CD8-positive, alpha-beta memory T cell (primary cell): ENCODE results near the gene RTP4. TPM values are rescaled to one million over a fixed set of nuclear protein-coding genes. Genes with fewer than 3 reads are reported as not detected.

Experiments
- CTCF ChIA-PET: fragments of 350-600 bp; sonication (Branson Sonifier 250); formaldehyde crosslinking; loops from one replicate; lab custom pipeline; 2021; ENCODE audit warnings: antibody characterized with exemption; lab: Charles Lee
- POLR2A ChIA-PET: fragments of 350-600 bp; sonication (Branson Sonifier 250); formaldehyde crosslinking; loops from one replicate; lab custom pipeline; 2021; ENCODE audit warnings: antibody characterized with exemption; lab: Charles Lee
- DNase-seq, 5 donors: peaks; one replicate each; pipeline versions ENCODE4 v3.0.0 to v3.0.0-alpha.2; 2020 to 2022; ENCODE audit warnings: mixed read lengths in 1 of 5
- H3K27ac ChIP-seq: one replicate; pipeline ENCODE4 v1.7.0; 2013; ENCODE audit warnings: low read depth, mild to moderate bottlenecking, low read length, moderate library complexity
- H3K27me3 ChIP-seq: 2 replicates; pipeline ENCODE4 v1.7.0; 2013; ENCODE audit warnings: low read length, mild to moderate bottlenecking; ENCODE audit not compliant: insufficient read depth, poor library complexity, severe bottlenecking
- H3K36me3 ChIP-seq: 2 replicates; pipeline ENCODE4 v1.7.0; 2013; ENCODE audit warnings: mild to moderate bottlenecking, low read length, moderate library complexity; ENCODE audit not compliant: insufficient read depth
- H3K4me1 ChIP-seq: 2 replicates; pipeline ENCODE4 v1.7.0; 2013; ENCODE audit warnings: mild to moderate bottlenecking, low read length, moderate library complexity; ENCODE audit not compliant: insufficient read depth
- H3K4me3 ChIP-seq: 2 replicates; pipeline ENCODE4 v1.7.0; 2013; ENCODE audit warnings: mild to moderate bottlenecking, low read length
- H3K9me3 ChIP-seq: 2 replicates; pipeline ENCODE4 v1.7.0; 2013; ENCODE audit warnings: mild to moderate bottlenecking, low read length
- H3K27ac Mint-ChIP-seq, 8 donors: one replicate each; pipeline ENCODE4 v1.8.0; 2020 to 2021; ENCODE audit warnings: mixed read lengths in 8 of 8, mild to moderate bottlenecking in 6 of 8, inconsistent platforms in 3 of 8, moderate library complexity in 3 of 8
- H3K27me3 Mint-ChIP-seq, 2 donors: one replicate each; pipeline ENCODE4 v1.8.0; 2020 to 2021; ENCODE audit warnings: mixed read lengths in 2 of 2, mild to moderate bottlenecking in 1 of 2, moderate library complexity in 1 of 2
- H3K36me3 Mint-ChIP-seq, 3 donors: one replicate each; pipeline ENCODE4 v1.8.0; 2020 to 2021; ENCODE audit warnings: mixed read lengths in 3 of 3, inconsistent platforms in 1 of 3, mild to moderate bottlenecking in 1 of 3
- H3K4me1 Mint-ChIP-seq, 3 donors: one replicate each; pipeline ENCODE4 v1.8.0; 2020 to 2021; ENCODE audit warnings: mixed read lengths in 3 of 3, inconsistent platforms in 1 of 3, mild to moderate bottlenecking in 1 of 3
- H3K4me3 Mint-ChIP-seq, 7 donors: one replicate each; pipeline ENCODE4 v1.8.0; 2020 to 2021; ENCODE audit warnings: mixed read lengths in 7 of 7, mild to moderate bottlenecking in 6 of 7, moderate library complexity in 4 of 7, inconsistent platforms in 2 of 7
- H3K9me3 Mint-ChIP-seq, 5 donors: one replicate each; pipeline ENCODE4 v1.8.0; 2020 to 2022; ENCODE audit warnings: mixed read lengths in 5 of 5, mild to moderate bottlenecking in 3 of 5, moderate library complexity in 2 of 5, inconsistent platforms in 1 of 5
- polyA plus RNA-seq: library from polyadenylated mRNA; unstranded; fragments of 300-500 nt; fragmentation: Illumina TruSeq; gene quantifications from one replicate; pipeline ENCODE4 v1.2.3, GENCODE V29; 2021
- total RNA-seq, 2 experiments: library from RNA; stranded (reverse); gene quantifications; one replicate each; pipeline ENCODE4 v1.2.3, GENCODE V29; 2021

RTP4 gene
- total and polyA plus RNA-seq, 3 experiments from 2014 or later, result 2.4 to 12.9 (median 3.1) TPM

DNA sequence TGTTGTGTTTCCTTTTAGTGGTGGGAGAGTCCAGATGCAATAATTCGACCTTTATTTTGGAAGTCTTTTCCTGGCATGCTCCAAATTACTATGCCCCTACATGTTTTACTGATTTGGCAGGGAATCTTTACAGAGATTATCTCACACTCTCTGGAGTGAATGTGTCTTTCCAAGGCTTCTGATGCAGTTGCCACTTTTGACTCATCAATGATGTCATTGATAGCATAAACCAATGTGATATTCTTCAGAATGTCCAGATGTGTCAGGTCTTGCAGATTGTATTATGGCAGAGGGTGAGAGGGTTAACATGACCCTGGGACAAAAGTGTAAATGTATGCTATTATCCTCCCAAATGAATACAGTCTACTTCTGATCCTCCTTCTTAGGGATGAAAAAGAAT, 9.7 kb downstream of the RTP4 start:
- Histone ChIP-seq H3K4me1 (no peaks in the 10 kb centered on the region), H3K36me3 (no peaks in the 10 kb centered on the region), H3K4me3 (no peak overlapping the region), H3K27ac (no peak overlapping the region), H3K9me3 (no peaks in the 10 kb centered on the region), H3K27me3 (no peaks in the 10 kb centered on the region)
- POLR2A ChIA-PET, result no interaction called here
- H3K4me3 Mint-ChIP-seq, result no peak overlapping the region
- no peak for DNase-seq
- no peak overlapping the region for H3K27ac Mint-ChIP-seq
- peaks cover 0 to 17% (median 7%) of the 10 kb centered on the region in 5 donors for H3K9me3 Mint-ChIP-seq
- peaks cover 5 to 26% (median 25%) of the 10 kb centered on the region in 3 donors for H3K4me1 Mint-ChIP-seq
- CTCF ChIA-PET, result no interaction called here
- H3K27me3 Mint-ChIP-seq, result no peaks in the 10 kb centered on the region
- peaks cover 27 to 44% (median 43%) of the 10 kb centered on the region in 3 donors for H3K36me3 Mint-ChIP-seq

DNA sequence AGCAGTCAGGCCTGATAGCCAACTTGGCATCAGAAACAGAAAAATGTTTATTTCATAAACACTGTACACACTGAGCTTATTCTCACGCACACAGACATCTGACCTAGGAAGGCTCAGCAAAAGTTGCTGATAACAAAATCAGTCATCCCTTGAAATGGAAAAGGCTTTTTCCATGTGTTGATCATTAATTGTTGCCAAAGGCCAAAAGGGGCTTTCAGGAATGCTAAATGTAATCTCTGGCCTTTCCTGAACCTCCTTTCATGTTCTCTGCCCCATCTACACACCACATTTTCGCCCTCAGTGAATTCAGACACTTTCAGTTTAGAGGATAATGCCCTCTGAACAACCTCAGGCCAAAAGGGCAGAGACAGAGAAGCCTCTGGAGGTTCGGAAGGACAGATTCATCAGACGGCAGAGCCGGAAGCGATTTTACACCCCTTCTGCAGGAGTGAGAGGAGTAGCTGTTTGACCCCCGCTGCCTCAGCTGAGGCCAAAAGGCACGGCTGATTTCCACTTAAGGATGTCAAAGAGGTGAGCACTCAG, 14.5 kb downstream of the RTP4 start:
- Histone ChIP-seq H3K4me1 (no peaks in the 10 kb centered on the region), H3K27me3 (no peaks in the 10 kb centered on the region), H3K4me3 (no peak overlapping the region), H3K9me3 (no peaks in the 10 kb centered on the region), H3K36me3 (no peaks in the 10 kb centered on the region), H3K27ac (no peak overlapping the region)
- peaks cover 2 to 6% (median 3%) of the 10 kb centered on the region in 3 donors for H3K36me3 Mint-ChIP-seq
- no peak overlapping the region for H3K27ac Mint-ChIP-seq
- H3K9me3 Mint-ChIP-seq, result peaks cover 0 to 17% (median 4%) of the 10 kb centered on the region in 5 donors
- CTCF ChIA-PET, result no interaction called here
- POLR2A ChIA-PET, result no interaction called here
- H3K27me3 Mint-ChIP-seq, result peaks cover 0 to 9% of the 10 kb centered on the region in 2 donors
- no peak overlapping the region for H3K4me3 Mint-ChIP-seq
- peaks cover 0 to 4% (median 0%) of the 10 kb centered on the region in 3 donors for H3K4me1 Mint-ChIP-seq
- DNase-seq, result no peak

DNA sequence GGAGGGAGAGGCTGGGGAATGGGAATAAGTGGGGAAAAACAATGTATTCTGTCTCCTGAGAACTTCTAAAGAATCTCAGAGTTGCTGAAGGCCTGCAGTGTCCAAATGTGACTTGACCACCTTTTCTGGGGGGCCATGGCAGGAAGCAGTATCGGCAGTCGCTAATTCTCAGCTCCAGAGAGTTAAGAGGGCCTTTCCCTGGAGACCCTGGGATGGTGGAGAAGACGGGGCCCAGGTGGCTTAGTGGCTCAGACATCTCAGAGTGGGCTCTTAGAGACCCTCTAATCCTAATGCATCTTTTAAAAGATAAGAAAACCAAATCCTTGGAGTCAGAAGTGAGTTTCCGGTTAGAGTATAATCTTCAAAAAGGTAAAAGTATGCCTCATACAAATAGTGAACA, 15.1 kb downstream of the RTP4 start:
- peaks cover 0 to 3% (median 0%) of the 10 kb centered on the region in 3 donors for H3K36me3 Mint-ChIP-seq
- ChIA-PET POLR2A (no interaction called here), CTCF (no interaction called here)
- Histone ChIP-seq H3K4me1 (no peaks in the 10 kb centered on the region), H3K9me3 (no peaks in the 10 kb centered on the region), H3K27ac (no peak overlapping the region), H3K36me3 (no peaks in the 10 kb centered on the region), H3K27me3 (no peaks in the 10 kb centered on the region), H3K4me3 (no peak overlapping the region)
- peaks cover 0 to 21% (median 3%) of the 10 kb centered on the region in 5 donors for H3K9me3 Mint-ChIP-seq
- DNase-seq, result no peak
- H3K27ac Mint-ChIP-seq, result no peak overlapping the region
- H3K4me3 Mint-ChIP-seq, result no peak overlapping the region
- H3K27me3 Mint-ChIP-seq, result peaks cover 3 to 12% of the 10 kb centered on the region in 2 donors
- peaks cover 0 to 4% (median 0%) of the 10 kb centered on the region in 3 donors for H3K4me1 Mint-ChIP-seq

DNA sequence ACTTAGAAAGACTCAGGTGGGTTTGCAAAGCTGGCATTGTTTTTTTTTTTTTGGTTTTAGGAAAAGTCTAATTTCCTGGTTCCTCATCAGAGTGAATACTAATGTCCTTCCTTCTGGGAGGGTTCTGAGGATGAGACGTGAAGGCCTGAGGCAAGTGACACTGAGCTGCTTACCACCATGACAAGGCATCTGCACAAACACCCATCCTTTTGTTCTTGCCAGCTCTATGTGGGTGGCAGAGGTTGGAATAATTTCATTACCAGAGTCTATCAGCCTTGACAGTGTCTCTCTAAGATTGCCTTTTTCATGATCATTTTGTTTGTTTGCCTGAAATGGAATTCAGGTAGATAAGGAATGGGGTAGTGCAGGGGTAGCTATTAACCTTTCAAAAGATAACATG, 17.1 kb downstream of the RTP4 start:
- Mint-ChIP-seq H3K36me3 (peaks cover 0 to 2% (median 0%) of the 10 kb centered on the region in 3 donors), H3K4me1 (no peaks in the 10 kb centered on the region), H3K27me3 (peaks cover 3 to 19% of the 10 kb centered on the region in 2 donors), H3K4me3 (no peak overlapping the region), H3K9me3 (peaks cover 0 to 37% (median 6%) of the 10 kb centered on the region in 5 donors), H3K27ac (no peak overlapping the region)
- H3K36me3 ChIP-seq, result no peaks in the 10 kb centered on the region
- ChIA-PET CTCF (interaction anchor here (1.0 kb wide), 1 partner anchor 67 kb away, joined by 3 read pairs; no protein-coding TSS in a partner anchor), POLR2A (no interaction called here)
- H3K4me1 ChIP-seq, result no peaks in the 10 kb centered on the region
- H3K27me3 ChIP-seq, result no peaks in the 10 kb centered on the region
- H3K9me3 ChIP-seq, result no peaks in the 10 kb centered on the region
- no peak overlapping the region for H3K27ac ChIP-seq
- H3K4me3 ChIP-seq, result no peak overlapping the region
- no peak for DNase-seq

DNA sequence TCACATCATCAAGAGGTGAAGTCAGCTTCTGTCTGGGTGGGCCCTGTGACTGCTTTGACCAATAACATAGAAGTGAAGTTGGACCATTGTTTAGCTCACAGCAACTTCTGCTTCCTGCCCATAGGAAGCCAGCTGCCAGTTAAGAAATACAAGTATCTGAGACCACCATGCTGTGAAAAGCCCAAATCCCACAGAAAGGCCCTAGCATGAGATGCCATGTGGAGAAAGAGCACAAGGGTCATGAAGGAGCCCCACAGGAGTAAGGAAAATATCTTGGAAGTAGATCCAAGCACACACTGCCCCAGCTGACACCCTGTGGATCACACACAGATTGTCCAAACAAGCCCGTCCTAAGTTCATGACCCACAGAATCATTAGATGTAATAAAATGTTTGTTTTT, 28.5 kb downstream of the RTP4 start:
- Histone ChIP-seq H3K27ac (no peak overlapping the region), H3K4me3 (no peak overlapping the region), H3K36me3 (no peaks in the 10 kb centered on the region), H3K9me3 (no peaks in the 10 kb centered on the region), H3K4me1 (no peaks in the 10 kb centered on the region), H3K27me3 (no peaks in the 10 kb centered on the region)
- CTCF ChIA-PET, result no interaction called here
- Mint-ChIP-seq H3K27me3 (peaks cover 18 to 32% of the 10 kb centered on the region in 2 donors), H3K36me3 (no peaks in the 10 kb centered on the region), H3K4me1 (no peaks in the 10 kb centered on the region), H3K9me3 (no peaks in the 10 kb centered on the region), H3K27ac (no peak overlapping the region), H3K4me3 (no peak overlapping the region)
- DNase-seq, result no peak
- POLR2A ChIA-PET, result no interaction called here

DNA sequence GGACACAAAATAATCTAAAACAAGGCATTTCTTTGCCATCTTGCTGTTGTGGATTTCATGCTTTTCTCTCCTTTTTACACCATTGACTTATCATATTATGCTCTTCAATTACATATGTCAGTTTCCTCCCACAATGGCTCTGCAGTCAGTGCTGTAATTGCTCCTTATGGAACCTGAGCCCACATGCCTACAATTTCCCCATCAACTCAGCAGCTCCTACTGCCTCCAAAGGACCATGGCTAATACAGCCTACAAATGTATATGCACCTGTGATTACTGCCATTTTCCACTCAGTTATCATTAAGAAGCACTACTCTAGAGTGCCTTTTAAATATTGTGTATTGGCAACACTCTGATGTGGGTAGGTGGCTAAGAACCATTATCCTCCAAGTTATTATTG, 30.8 kb downstream of the RTP4 start:
- Mint-ChIP-seq H3K27ac (no peak overlapping the region), H3K4me3 (no peak overlapping the region), H3K27me3 (peaks cover 16 to 32% of the 10 kb centered on the region in 2 donors), H3K36me3 (no peaks in the 10 kb centered on the region), H3K4me1 (no peaks in the 10 kb centered on the region), H3K9me3 (no peaks in the 10 kb centered on the region)
- no peaks in the 10 kb centered on the region for H3K4me1 ChIP-seq
- no peaks in the 10 kb centered on the region for H3K27me3 ChIP-seq
- no peak overlapping the region for H3K27ac ChIP-seq
- ChIA-PET CTCF (no interaction called here), POLR2A (no interaction called here)
- H3K36me3 ChIP-seq, result no peaks in the 10 kb centered on the region
- no peak for DNase-seq
- H3K4me3 ChIP-seq, result no peak overlapping the region
- no peaks in the 10 kb centered on the region for H3K9me3 ChIP-seq

DNA sequence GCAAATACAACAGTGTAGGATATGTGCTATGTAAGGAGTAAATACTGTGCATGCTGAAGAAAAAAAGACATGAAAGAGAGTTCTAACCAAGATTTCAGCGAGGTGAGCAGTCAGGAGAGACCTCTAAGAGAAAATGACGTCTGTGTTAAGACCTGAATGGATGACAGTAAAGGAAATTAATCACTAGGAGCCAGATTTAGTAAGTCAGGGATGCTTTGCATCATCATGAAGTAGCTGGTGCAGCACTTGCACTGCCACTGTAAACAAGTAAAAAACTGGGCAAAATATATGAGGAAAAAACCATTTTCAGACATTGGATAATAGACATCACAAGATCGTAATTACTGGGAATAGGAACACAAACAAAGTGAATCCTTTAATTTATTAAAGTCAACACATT, 32.6 kb downstream of the RTP4 start:
- H3K4me1 ChIP-seq, result no peaks in the 10 kb centered on the region
- POLR2A ChIA-PET, result no interaction called here
- no peaks in the 10 kb centered on the region for H3K36me3 ChIP-seq
- H3K27ac Mint-ChIP-seq, result no peak overlapping the region
- CTCF ChIA-PET, result no interaction called here
- DNase-seq, result no peak
- H3K27ac ChIP-seq, result no peak overlapping the region
- H3K27me3 ChIP-seq, result no peaks in the 10 kb centered on the region
- no peaks in the 10 kb centered on the region for H3K36me3 Mint-ChIP-seq
- H3K4me3 ChIP-seq, result no peak overlapping the region
- H3K4me3 Mint-ChIP-seq, result no peak overlapping the region
- no peaks in the 10 kb centered on the region for H3K4me1 Mint-ChIP-seq
- peaks cover 21 to 40% of the 10 kb centered on the region in 2 donors for H3K27me3 Mint-ChIP-seq
- H3K9me3 Mint-ChIP-seq, result no peaks in the 10 kb centered on the region
- no peaks in the 10 kb centered on the region for H3K9me3 ChIP-seq

DNA sequence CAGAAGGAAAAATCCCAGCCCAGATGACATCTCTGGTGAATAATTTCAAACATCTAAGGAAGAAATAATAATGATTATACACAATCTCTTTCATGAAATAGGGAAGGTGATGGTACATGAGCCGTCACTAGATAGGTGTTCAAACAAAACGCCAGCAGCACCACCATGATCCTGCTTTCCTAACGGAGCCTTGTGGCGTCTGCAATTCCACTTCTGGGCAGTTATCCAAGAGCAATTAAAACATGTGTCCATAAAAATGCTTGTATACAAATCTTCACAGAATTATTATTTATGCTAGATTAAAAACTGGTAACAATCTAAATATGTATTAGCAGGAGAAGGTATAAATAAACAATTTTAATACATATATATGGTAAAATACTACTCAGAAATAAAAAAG, 33.7 kb downstream of the RTP4 start:
- H3K9me3 ChIP-seq, result no peaks in the 10 kb centered on the region
- H3K27me3 Mint-ChIP-seq, result peaks cover 18 to 38% of the 10 kb centered on the region in 2 donors
- no peaks in the 10 kb centered on the region for H3K4me1 ChIP-seq
- H3K27me3 ChIP-seq, result no peaks in the 10 kb centered on the region
- H3K9me3 Mint-ChIP-seq, result no peaks in the 10 kb centered on the region
- H3K4me3 ChIP-seq, result no peak overlapping the region
- ChIA-PET CTCF (no interaction called here), POLR2A (no interaction called here)
- H3K4me1 Mint-ChIP-seq, result no peaks in the 10 kb centered on the region
- no peak overlapping the region for H3K4me3 Mint-ChIP-seq
- no peak overlapping the region for H3K27ac ChIP-seq
- no peaks in the 10 kb centered on the region for H3K36me3 Mint-ChIP-seq
- H3K36me3 ChIP-seq, result no peaks in the 10 kb centered on the region
- no peak overlapping the region for H3K27ac Mint-ChIP-seq
- DNase-seq, result no peak
